Erythroblast (primary cell): ENCODE measurements around the gene PLCD1.

Experiments
- GATA1 ChIP-seq: IDR thresholded peaks from 2 replicates; pipeline ENCODE4 v1.6.1; 2011; ENCODE audit warnings: low read depth, mild to moderate bottlenecking, control low read depth, low read length, moderate library complexity
- POLR2A ChIP-seq: IDR thresholded peaks from 2 replicates; pipeline ENCODE4 v1.6.1; 2011; ENCODE audit warnings: mild to moderate bottlenecking, low read length

GRCh38 chr3:38008191-38008701, 21.2 kb downstream of the PLCD1 start:
- TF ChIP-seq POLR2A (no peak), GATA1 (no peak)
